ENCODE results near the gene CDC42BPB.

CDC42BPB gene

GRCh38 chr14:102962111-102962627 is 95.2 kb downstream of the CDC42BPB start:
- no peak for TF ChIP-seq Cebpa-rat (IDR thresholded peaks at IDR 0.05)
- Histone ChIP-seq H3K9me3 (replicated peaks in 1 of 11) (no peaks in the 10 kb centered on the region), H3K27ac (no peak overlapping the region)

DNA sequence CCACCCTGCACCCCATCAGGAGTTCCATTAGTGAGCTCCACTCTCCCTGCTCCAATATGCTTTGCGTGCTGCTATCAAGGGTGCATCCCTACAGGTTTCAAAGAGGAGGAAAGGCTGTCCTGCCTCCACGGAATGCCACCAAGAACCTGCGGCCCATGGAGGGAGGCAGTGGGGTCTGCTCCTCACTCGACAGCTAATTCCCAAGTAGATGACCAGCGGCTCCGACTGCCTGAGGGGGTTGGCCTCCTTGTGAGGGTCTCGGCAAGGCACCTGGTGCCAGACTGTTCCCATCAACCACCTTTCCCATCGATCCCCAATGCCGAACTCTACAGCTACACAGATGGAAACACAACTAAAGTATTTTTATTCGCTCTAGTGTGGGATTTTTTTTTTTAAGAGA is 98.9 kb downstream of the CDC42BPB start:
- Histone ChIP-seq H3K27ac (no peak overlapping the region), H3K9ac (no peak overlapping the region), H3K4me1 (peaks cover 0 to 19% (median 2%) of the 10 kb centered on the region in 10 experiments; a peak in 6 of 20 replicates), H4K20me1 (no peaks in the 10 kb centered on the region), H3K4me3 (no peak overlapping the region), H3K9me3 (replicated peaks in 1 of 11) (no peaks in the 10 kb centered on the region), H3K36me3 (peaks cover 8 to 87% (median 18%) of the 10 kb centered on the region in 11 experiments; a peak in 15 of 22 replicates), H3K4me2 (no peak overlapping the region), H3K27me3 (no peaks in the 10 kb centered on the region)
- no peak for TF ChIP-seq Cebpa-rat (IDR thresholded peaks at IDR 0.05)

More at GRCh38 chr14:102962111-102962627, 95.2 kb downstream of the CDC42BPB start:
- peaks cover 0 to 10% (median 2%) of the 10 kb centered on the region in 10 experiments; a peak in 5 of 20 replicates for H3K4me1 ChIP-seq
- no peak overlapping the region for H3K4me3 ChIP-seq
- H3K36me3 ChIP-seq = peaks cover 14 to 94% (median 28%) of the 10 kb centered on the region in 11 experiments; a peak in 20 of 22 replicates
- no peak overlapping the region for H3K4me2 ChIP-seq
- H3K27me3 ChIP-seq = no peaks in the 10 kb centered on the region
- no peak overlapping the region for H3K9ac ChIP-seq
- no peaks in the 10 kb centered on the region for H4K20me1 ChIP-seq

- H3K4me2 ChIP-seq = no peak overlapping the region
- no peak for TF ChIP-seq Cebpa-rat (IDR thresholded peaks at IDR 0.05)
- no peaks in the 10 kb centered on the region for H3K9me3 ChIP-seq (replicated peaks in 1 of 11)
- H3K36me3 ChIP-seq = peaks cover 1 to 89% (median 17%) of the 10 kb centered on the region in 11 experiments; a peak in 15 of 22 replicates
- no peaks in the 10 kb centered on the region for H3K27me3 ChIP-seq
- H3K4me1 ChIP-seq = peaks cover 0 to 31% (median 9%) of the 10 kb centered on the region in 10 experiments; a peak in 9 of 20 replicates
- H3K27ac ChIP-seq = no peak overlapping the region
- H4K20me1 ChIP-seq = no peaks in the 10 kb centered on the region
- no peak overlapping the region for H3K9ac ChIP-seq
- H3K4me3 ChIP-seq = no peak overlapping the region
Measured at GRCh38 chr14:102957222-102957621, 100.1 kb downstream of the CDC42BPB start.

GRCh38 chr14:102955636-102956408 is 101.5 kb downstream of the CDC42BPB start:
- peaks cover 0 to 44% (median 9%) of the 10 kb centered on the region in 10 experiments; a peak in 10 of 20 replicates for H3K4me1 ChIP-seq
- no peak overlapping the region for H3K27ac ChIP-seq
- no peak overlapping the region for H3K9ac ChIP-seq
- H3K9me3 ChIP-seq (replicated peaks in 1 of 11) = no peaks in the 10 kb centered on the region
- no peak overlapping the region for H3K4me3 ChIP-seq
- H3K36me3 ChIP-seq = peaks cover 0 to 88% (median 17%) of the 10 kb centered on the region in 11 experiments; a peak in 14 of 22 replicates
- 0 out of 22 replicates have a peak, but pooled peaks cover 0 to 2% (median 0%) of the 10 kb centered on the region in 11 experiments for H4K20me1 ChIP-seq
- peak overlapping the region in 1 of 11 experiments; percentile 5; a peak in 1 of 22 replicates for H3K4me2 ChIP-seq
- TF ChIP-seq Cebpa-rat (IDR thresholded peaks at IDR 0.05) = no peak
- no peaks in the 10 kb centered on the region for H3K27me3 ChIP-seq

DNA sequence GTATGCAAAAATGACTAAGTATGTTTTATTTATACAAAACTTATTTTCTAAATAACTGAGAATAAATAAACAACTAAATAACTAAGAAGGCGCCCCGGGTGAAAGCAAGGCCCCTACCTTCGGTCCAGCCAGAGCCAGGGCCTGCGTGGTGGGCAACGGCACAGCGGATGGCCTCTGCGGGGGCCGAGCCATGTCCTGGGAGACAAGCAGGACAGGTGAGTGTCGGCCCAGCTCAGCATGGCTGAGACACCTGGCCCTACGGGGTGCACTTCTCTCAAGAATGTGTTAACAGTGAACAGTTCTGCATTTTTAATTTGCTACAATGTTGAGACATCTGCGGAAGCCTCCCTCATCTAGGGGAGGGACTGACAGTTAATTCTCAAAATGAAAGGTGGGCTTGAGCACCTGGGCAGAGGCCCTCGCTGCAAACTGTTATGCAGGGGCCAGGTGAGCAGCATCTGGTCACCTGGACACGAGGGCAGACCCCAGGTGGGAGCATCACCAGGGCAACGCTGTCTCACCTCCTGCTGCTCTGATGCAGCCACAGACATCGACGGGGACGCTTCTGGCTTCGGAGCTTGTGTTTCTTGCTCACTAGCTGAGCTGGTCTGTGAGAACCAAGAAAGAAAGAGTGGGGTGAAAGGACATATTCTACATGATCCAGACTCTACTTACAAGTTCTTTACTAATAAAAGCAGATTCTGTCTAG is 103.1 kb downstream of the CDC42BPB start:
- H3K9me3 ChIP-seq (replicated peaks in 1 of 11) = no peaks in the 10 kb centered on the region
- H4K20me1 ChIP-seq = peaks cover 0 to 11% (median 0%) of the 10 kb centered on the region in 11 experiments; a peak in 3 of 22 replicates
- no peak overlapping the region for H3K27ac ChIP-seq
- H3K4me2 ChIP-seq = no peak overlapping the region
- peaks cover 12 to 50% (median 21%) of the 10 kb centered on the region in 10 experiments for H3K4me1 ChIP-seq
- H3K27me3 ChIP-seq = no peaks in the 10 kb centered on the region
- no peak overlapping the region for H3K9ac ChIP-seq
- peaks cover 0 to 83% (median 17%) of the 10 kb centered on the region in 11 experiments; a peak in 15 of 22 replicates for H3K36me3 ChIP-seq
- H3K4me3 ChIP-seq = no peak overlapping the region
- no peak for TF ChIP-seq Cebpa-rat (IDR thresholded peaks at IDR 0.05)

DNA sequence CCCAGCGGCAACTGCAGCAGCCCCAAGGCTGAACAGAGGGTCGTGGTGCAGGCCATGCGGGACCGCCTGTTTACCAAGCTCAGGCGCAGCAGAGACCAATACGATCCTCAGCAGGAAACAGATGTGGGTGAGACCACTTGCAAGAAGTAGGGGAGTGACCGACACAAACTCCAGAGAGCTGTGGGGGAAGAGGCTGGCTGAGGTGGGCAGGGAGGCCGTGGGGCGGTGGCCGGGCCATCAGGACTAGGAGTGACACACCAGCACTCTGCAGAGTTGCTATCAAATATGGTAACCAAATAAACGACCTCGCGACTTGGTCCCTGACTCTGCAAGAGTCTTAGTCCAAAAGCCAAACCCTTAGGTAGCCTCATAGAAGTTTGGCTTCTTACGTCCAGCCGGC is 104.2 kb downstream of the CDC42BPB start:
- H3K4me3 ChIP-seq = no peak overlapping the region
- H3K36me3 ChIP-seq = peaks cover 0 to 75% (median 14%) of the 10 kb centered on the region in 11 experiments; a peak in 15 of 22 replicates
- peaks cover 0 to 18% (median 0%) of the 10 kb centered on the region in 11 experiments; a peak in 3 of 22 replicates for H4K20me1 ChIP-seq
- no peak overlapping the region for H3K27ac ChIP-seq
- no peaks in the 10 kb centered on the region for H3K9me3 ChIP-seq (replicated peaks in 1 of 11)
- H3K9ac ChIP-seq = no peak overlapping the region
- H3K4me1 ChIP-seq = peaks cover 19 to 57% (median 28%) of the 10 kb centered on the region in 10 experiments
- TF ChIP-seq Cebpa-rat (IDR thresholded peaks at IDR 0.05) = no peak
- H3K27me3 ChIP-seq = no peaks in the 10 kb centered on the region
- H3K4me2 ChIP-seq = peak overlapping the region in 5 of 11 experiments; percentile 12 to 43 (median 24); a peak in 9 of 22 replicates

DNA sequence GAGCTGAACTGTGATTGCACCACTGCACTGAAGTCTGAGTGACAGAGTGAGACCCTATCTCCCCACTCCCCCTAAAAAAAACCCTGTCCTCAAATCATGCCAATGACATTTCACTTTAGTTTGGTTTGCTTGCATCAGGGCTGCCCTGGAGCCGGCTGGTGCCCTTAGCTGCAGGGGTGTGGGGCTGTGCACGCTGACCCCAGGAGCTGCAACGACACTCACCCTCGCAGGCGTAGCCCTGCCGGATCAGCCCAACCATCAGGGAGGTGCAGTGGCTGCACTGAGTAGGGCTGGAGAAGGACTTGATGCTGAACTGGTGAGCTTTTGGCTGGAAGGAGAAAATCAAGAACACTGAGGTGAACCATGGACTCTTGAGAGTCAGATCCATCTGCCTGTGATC is 105.1 kb downstream of the CDC42BPB start:
- H3K27ac ChIP-seq = no peak overlapping the region
- no peaks in the 10 kb centered on the region for H3K9me3 ChIP-seq (replicated peaks in 1 of 11)
- H3K4me3 ChIP-seq = no peak overlapping the region
- no peak overlapping the region for H3K9ac ChIP-seq
- no peaks in the 10 kb centered on the region for H3K27me3 ChIP-seq
- H3K36me3 ChIP-seq = peaks cover 0 to 69% (median 14%) of the 10 kb centered on the region in 11 experiments; a peak in 11 of 22 replicates
- TF ChIP-seq Cebpa-rat (IDR thresholded peaks at IDR 0.05) = no peak
- peak overlapping the region in 2 of 11 experiments; percentile 24 to 43; a peak in 2 of 22 replicates for H3K4me2 ChIP-seq
- H3K4me1 ChIP-seq = peaks cover 19 to 57% (median 28%) of the 10 kb centered on the region in 10 experiments
- H4K20me1 ChIP-seq = peaks cover 0 to 18% (median 0%) of the 10 kb centered on the region in 11 experiments; a peak in 3 of 22 replicates

- Histone ChIP-seq H3K36me3 (peaks cover 0 to 70% (median 14%) of the 10 kb centered on the region in 11 experiments; a peak in 11 of 22 replicates), H4K20me1 (peaks cover 0 to 18% (median 0%) of the 10 kb centered on the region in 11 experiments; a peak in 3 of 22 replicates), H3K4me3 (no peak overlapping the region), H3K9me3 (replicated peaks in 1 of 11) (no peaks in the 10 kb centered on the region), H3K27ac (no peak overlapping the region), H3K9ac (no peak overlapping the region), H3K4me1 (peaks cover 19 to 57% (median 28%) of the 10 kb centered on the region in 10 experiments), H3K27me3 (no peaks in the 10 kb centered on the region), H3K4me2 (peak overlapping the region in 2 of 11 experiments; percentile 24 to 43; a peak in 1 of 22 replicates)
- TF ChIP-seq Cebpa-rat (IDR thresholded peaks at IDR 0.05) = no peak
Measured at GRCh38 chr14:102951799-102952198, 105.5 kb downstream of the CDC42BPB start.
